Measurements from ENCODE around the gene MKNK1.

GRCh38 chr1:46621930-46622329 lies 17.9 kb upstream of the MKNK1 start:
- TF ChIP-seq CTCF (IDR thresholded peaks at IDR 0.05) (no peak), EZH2 (IDR thresholded peaks at IDR 0.05; ENCODE audit: borderline replicate concordance, insufficient read depth, low read depth, low read length, poor library complexity, severe bottlenecking) (no peak)
